Astrocyte of the cerebellum (primary cell): Measurements from ENCODE around the gene NAPB.

Experiments used
- DNase-seq: peaks from one replicate; pipeline ENCODE4 v3.0.0-alpha.2; 2011; ENCODE audit warnings: low read depth
- H3K4me3 ChIP-seq: 2 replicates; pipeline ENCODE4 v1.5.1; 2011; ENCODE audit warnings: mild to moderate bottlenecking, low read depth, low read length, moderate library complexity
- CTCF ChIP-seq: IDR thresholded peaks from 2 replicates; pipeline ENCODE4 v1.5.1; 2012; ENCODE audit warnings: low read length, low read depth, moderate library complexity, mild to moderate bottlenecking; ENCODE audit errors: missing control alignments
- in situ Hi-C: cut with HindIII; loops from 2 replicates; pipeline ENCODE4 v1.10.0; 2017; ENCODE audit warnings: low sequenced_read_pairs

NAPB gene

GRCh38 chr20:23326774-23327173 is 94.5 kb downstream of the NAPB start:
- no peak for TF ChIP-seq CTCF

DNA sequence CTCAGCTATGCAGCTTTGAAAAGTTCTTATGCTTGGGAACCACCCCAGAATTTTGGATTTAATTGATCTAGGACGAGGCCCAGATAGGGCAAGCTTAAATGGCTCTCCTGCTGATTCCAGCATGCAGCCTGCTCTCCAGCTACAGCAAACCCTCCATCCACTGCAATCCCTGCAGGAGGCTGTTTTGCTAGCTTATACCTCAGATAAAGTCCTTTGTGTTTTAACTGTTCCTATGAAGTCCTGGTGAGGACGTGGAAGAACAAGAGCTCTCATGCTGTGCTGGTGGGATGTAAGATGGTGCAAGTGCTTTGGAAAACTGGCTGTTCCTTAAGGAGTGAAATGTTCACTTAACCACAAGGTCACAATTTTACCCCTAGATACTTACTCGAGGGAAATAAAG is 96.2 kb downstream of the NAPB start:
- H3K4me3 ChIP-seq, result no peak overlapping the region
- no peak for DNase-seq
- in situ Hi-C loops, result no loop called here
- no peak for TF ChIP-seq CTCF

More at GRCh38 chr20:23326774-23327173, 94.5 kb downstream of the NAPB start:
- H3K4me3 ChIP-seq, result no peak overlapping the region
- in situ Hi-C loops, result no loop called here
- DNase-seq, result no peak
